Neuronal stem cell (in vitro differentiated cells): ENCODE measurements around the gene TMOD1.
"Not testable (repeated sequence)": the region's sequence is repeated elsewhere in the genome, so short reads cannot be mapped to it uniquely, and the experiment has no call there.

Experiments
- DNase-seq: peaks from one replicate; pipeline ENCODE4 v3.0.0-alpha.2; 2013; ENCODE audit warnings: low spot score
- H2AFZ ChIP-seq: one replicate; pipeline ENCODE4 v1.6.1; 2013; ENCODE audit warnings: mild to moderate bottlenecking, low read length, inconsistent platforms
- H2AK5ac ChIP-seq: 2 replicates; pipeline ENCODE4 v1.6.1; 2013; ENCODE audit warnings: low read depth, mild to moderate bottlenecking, inconsistent platforms, low read length, moderate library complexity, mixed read lengths
- H2BK120ac ChIP-seq: 2 replicates; pipeline ENCODE4 v1.6.1; 2013; ENCODE audit warnings: low read depth, mild to moderate bottlenecking, inconsistent platforms, low read length, moderate library complexity, mixed read lengths
- H2BK12ac ChIP-seq: one replicate; pipeline ENCODE4 v1.6.1; 2013; ENCODE audit warnings: low read length, inconsistent platforms
- H2BK15ac ChIP-seq: 2 replicates; pipeline ENCODE4 v1.6.1; 2013; ENCODE audit warnings: mild to moderate bottlenecking, low read length, inconsistent platforms, mixed read lengths
- H2BK5ac ChIP-seq: one replicate; pipeline ENCODE4 v1.6.1; 2013; ENCODE audit warnings: inconsistent platforms, mild to moderate bottlenecking, low read length, moderate library complexity
- H3K14ac ChIP-seq: one replicate; pipeline ENCODE4 v1.6.1; 2013; ENCODE audit warnings: low read length, inconsistent platforms
- H3K18ac ChIP-seq: 2 replicates; pipeline ENCODE4 v1.6.1; 2013; ENCODE audit warnings: low read length, inconsistent platforms
- H3K23ac ChIP-seq: 2 replicates; pipeline ENCODE4 v1.6.1; 2013; ENCODE audit warnings: low read depth, mild to moderate bottlenecking, mixed read lengths, low read length, inconsistent platforms; ENCODE audit not compliant: poor library complexity
- H3K27ac ChIP-seq: replicated peaks from 3 replicates; pipeline ENCODE4 v1.5.1; 2013; ENCODE audit warnings: low read length, inconsistent platforms
- H3K27me3 ChIP-seq, 3 experiments: 2 replicates each; pipeline ENCODE4 v1.6.1; 2013; ENCODE audit warnings: low read length in 3 of 3, mild to moderate bottlenecking in 2 of 3, inconsistent platforms in 1 of 3, low read depth in 1 of 3, mixed read lengths in 1 of 3, moderate library complexity in 1 of 3; ENCODE audit not compliant: control insufficient read depth in 3 of 3, insufficient read depth in 3 of 3
- H3K36me3 ChIP-seq, 2 donors: replicated peaks in 1 of 2; 2 replicates each; pipeline ENCODE4 v1.6.1; 2013; ENCODE audit warnings: low read length in 2 of 2; ENCODE audit not compliant: control insufficient read depth in 2 of 2, insufficient read depth in 2 of 2
- H3K4ac ChIP-seq: 2 replicates; pipeline ENCODE4 v1.6.1; 2013; ENCODE audit warnings: inconsistent platforms, mild to moderate bottlenecking, low read length, moderate library complexity
- H3K4me1 ChIP-seq, 2 donors: 1 replicate in 1 of 2; 2 replicates in 1 of 2; pipeline ENCODE4 v1.6.1; 2013; ENCODE audit warnings: low read length in 2 of 2, low read depth in 1 of 2; ENCODE audit not compliant: control insufficient read depth in 2 of 2, insufficient read depth in 1 of 2
- H3K4me2 ChIP-seq: one replicate; pipeline ENCODE4 v1.6.1; 2013; ENCODE audit warnings: mild to moderate bottlenecking, low read length, inconsistent platforms; ENCODE audit not compliant: insufficient read depth, poor library complexity, severe bottlenecking
- H3K4me3 ChIP-seq, 2 donors: 2 replicates each; pipeline ENCODE4 v1.5.1; 2013; ENCODE audit warnings: low read length in 2 of 2, mild to moderate bottlenecking in 2 of 2, inconsistent platforms in 1 of 2, moderate library complexity in 1 of 2
- H3K79me1 ChIP-seq: one replicate; pipeline ENCODE4 v1.6.1; 2013; ENCODE audit warnings: low read depth, mild to moderate bottlenecking, inconsistent platforms, low read length, moderate library complexity
- H3K9ac ChIP-seq: one replicate; pipeline ENCODE4 v1.6.1; 2013; ENCODE audit warnings: mild to moderate bottlenecking, low read depth, low read length, inconsistent platforms; ENCODE audit not compliant: poor library complexity
- H3K9me3 ChIP-seq, 2 donors: replicated peaks in 1 of 2; 2 replicates each; pipeline versions ENCODE3 to v1.6.1; 2013; ENCODE audit warnings: low read length in 2 of 2, mild to moderate bottlenecking in 2 of 2, inconsistent platforms in 1 of 2, low read depth in 1 of 2, mixed read lengths in 1 of 2, moderate library complexity in 1 of 2; ENCODE audit not compliant: control insufficient read depth in 2 of 2, insufficient read depth in 1 of 2
- H4K8ac ChIP-seq: one replicate; pipeline ENCODE4 v1.6.1; 2013; ENCODE audit warnings: low read depth, mild to moderate bottlenecking, inconsistent platforms, low read length, moderate library complexity
- H4K91ac ChIP-seq: one replicate; pipeline ENCODE4 v1.6.1; 2013; ENCODE audit warnings: low read length, low read depth, mild to moderate bottlenecking, inconsistent platforms; ENCODE audit not compliant: poor library complexity
- WGBS, 2 donors: extraction: QIAGEN DNeasy Blood & Tissue Kit; methylation state at CpG; one replicate each; pipeline ENCODE4 v1.1.7; 2013; ENCODE audit warnings: missing lambda C conversion rate in 2 of 2, mixed read lengths in 1 of 2; ENCODE audit not compliant: insufficient read length in 2 of 2, insufficient replicate concordance in 1 of 2; ENCODE audit errors: extremely low coverage in 2 of 2; 5-methylcytosine and 5-hydroxymethylcytosine counted together

The TMOD1 gene

DNA sequence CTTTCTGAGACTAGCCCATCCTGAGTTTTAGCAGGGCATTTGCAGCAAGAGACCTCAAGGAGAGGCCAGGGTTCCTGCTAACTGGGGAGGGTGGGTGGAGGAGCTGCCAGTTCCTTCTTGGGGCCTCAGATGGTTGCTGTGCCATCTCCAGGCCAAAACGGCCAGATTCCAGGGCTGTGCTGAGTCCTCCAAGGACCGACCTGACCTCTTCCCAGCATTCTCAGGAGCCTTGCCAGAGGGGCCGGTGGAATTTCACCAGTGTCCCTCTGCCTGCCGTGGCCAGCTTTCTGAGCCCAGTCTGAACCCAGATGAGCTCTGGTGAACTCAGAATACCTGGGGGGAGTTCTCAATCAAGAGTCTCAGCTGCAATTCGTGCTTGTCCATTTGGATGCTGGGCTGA lies 77.4 kb downstream of the TMOD1 start:
- Histone ChIP-seq H3K9me3 (no peaks in the 10 kb centered on the region), H2AFZ (no peak overlapping the region), H2BK15ac (no peak overlapping the region), H3K18ac (no peak overlapping the region), H3K14ac (no peak overlapping the region), H3K27ac (no peak overlapping the region), H3K4me2 (no peak overlapping the region), H3K4ac (no peak overlapping the region), H3K27me3 (peaks cover 0 to 3% (median 0%) of the 10 kb centered on the region in 3 experiments), H3K4me1 (no peaks in the 10 kb centered on the region), H2BK120ac (no peak overlapping the region), H2AK5ac (no peak overlapping the region), H3K9ac (no peak overlapping the region), H2BK12ac (no peak overlapping the region), H2BK5ac (no peak overlapping the region), H3K36me3 (no peaks in the 10 kb centered on the region), H3K79me1 (no peaks in the 10 kb centered on the region), H4K8ac (no peak overlapping the region), H3K4me3 (no peak overlapping the region), H3K23ac (no peak overlapping the region), H4K91ac (no peak overlapping the region)
- no peak for DNase-seq
- WGBS, 2 donors = no CpG with 5 or more reads among the region's 5 CpGs

DNA sequence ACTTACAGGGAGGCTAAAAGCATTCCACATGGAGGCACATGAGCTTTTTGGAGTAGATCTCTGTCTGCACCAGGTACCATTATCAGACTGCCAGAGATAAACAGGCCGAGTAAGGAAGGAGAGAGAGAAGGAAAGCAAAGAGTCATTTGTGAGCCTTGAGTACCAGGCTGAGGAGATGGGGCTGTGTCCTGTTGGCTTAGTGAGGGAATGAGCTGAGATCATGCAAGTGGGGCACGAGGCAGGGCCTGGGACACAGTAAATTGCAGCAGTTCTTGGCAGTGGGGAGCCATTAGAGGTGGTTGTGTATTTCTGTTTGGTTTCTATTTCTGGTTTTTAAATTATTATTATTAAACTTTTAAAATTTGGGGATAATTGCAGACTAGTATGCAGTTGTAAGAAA lies 78.4 kb downstream of the TMOD1 start:
- Histone ChIP-seq H2BK120ac (no peak overlapping the region), H3K4me1 (no peaks in the 10 kb centered on the region), H2AK5ac (no peak overlapping the region), H3K9ac (no peak overlapping the region), H3K79me1 (no peaks in the 10 kb centered on the region), H2BK5ac (no peak overlapping the region), H3K23ac (no peak overlapping the region), H3K27me3 (peaks cover 0 to 3% (median 0%) of the 10 kb centered on the region in 3 experiments), H2BK15ac (no peak overlapping the region), H2AFZ (no peak overlapping the region), H3K36me3 (no peaks in the 10 kb centered on the region), H3K4me3 (no peak overlapping the region), H3K18ac (no peak overlapping the region), H3K4ac (no peak overlapping the region), H3K27ac (no peak overlapping the region), H3K14ac (no peak overlapping the region), H4K8ac (no peak overlapping the region), H4K91ac (no peak overlapping the region), H3K9me3 (no peaks in the 10 kb centered on the region), H3K4me2 (no peak overlapping the region), H2BK12ac (no peak overlapping the region)
- DNase-seq = no peak
- no CpG with 5 or more reads among the region's 2 CpGs for WGBS, 2 donors

DNA sequence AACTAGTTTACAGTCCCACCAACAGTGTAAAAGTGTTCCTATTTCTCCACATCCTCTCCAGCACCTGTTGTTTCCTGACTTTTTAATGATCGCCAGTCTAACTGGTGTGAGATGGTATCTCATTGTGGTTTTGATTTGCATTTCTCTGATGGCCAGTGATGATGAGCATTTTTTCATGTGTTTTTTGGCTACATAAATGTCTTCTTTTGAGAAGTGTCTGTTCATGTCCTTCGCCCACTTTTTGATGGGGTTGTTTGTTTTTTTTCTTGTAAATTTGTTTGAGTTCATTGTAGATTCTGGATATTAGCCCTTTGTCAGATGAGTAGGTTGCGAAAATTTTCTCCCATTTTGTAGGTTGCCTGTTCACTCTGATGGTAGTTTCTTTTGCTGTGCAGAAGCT lies 80.1 kb downstream of the TMOD1 start:
- not testable (repeated sequence) for H2BK120ac ChIP-seq

DNA sequence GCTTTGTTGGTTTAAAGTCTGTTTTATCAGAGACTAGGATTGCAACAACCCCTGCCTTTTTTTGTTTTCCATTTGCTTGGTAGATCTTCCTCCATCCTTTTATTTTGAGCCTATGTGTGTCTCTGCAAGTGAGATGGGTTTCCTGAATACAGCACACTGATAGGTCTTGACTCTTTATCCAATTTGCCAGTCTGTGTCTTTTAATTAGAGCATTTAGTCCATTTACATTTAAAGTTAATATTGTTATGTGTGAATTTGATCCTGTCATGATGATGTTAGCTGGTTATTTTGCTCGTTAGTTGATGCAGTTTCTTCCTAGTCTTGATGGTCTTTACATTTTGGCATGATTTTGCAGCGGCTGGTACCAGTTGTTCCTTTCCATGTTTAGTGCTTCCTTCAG lies 83.3 kb downstream of the TMOD1 start:
- H3K9me3 ChIP-seq, H3K18ac ChIP-seq, H3K4me1 ChIP-seq, H3K14ac ChIP-seq, H2BK15ac ChIP-seq, H3K4me3 ChIP-seq, H3K4me2 ChIP-seq, H3K27ac ChIP-seq, H2BK120ac ChIP-seq, H2BK12ac ChIP-seq, H3K23ac ChIP-seq, H4K8ac ChIP-seq, H2AFZ ChIP-seq, H3K9ac ChIP-seq, H4K91ac ChIP-seq, H2AK5ac ChIP-seq, H3K36me3 ChIP-seq, H3K79me1 ChIP-seq, DNase-seq, H3K27me3 ChIP-seq, H2BK5ac ChIP-seq, H3K4ac ChIP-seq: not testable (repeated sequence)
- WGBS, 2 donors = no CpG with 5 or more reads among the region's 2 CpGs

More for the DNA sequence above, 80.1 kb downstream of the TMOD1 start:
- H3K4me2 ChIP-seq, H3K14ac ChIP-seq, H3K4ac ChIP-seq, H2BK15ac ChIP-seq, H4K8ac ChIP-seq, H2AK5ac ChIP-seq, H2BK5ac ChIP-seq, H4K91ac ChIP-seq, H2AFZ ChIP-seq, DNase-seq, H3K27me3 ChIP-seq, H3K18ac ChIP-seq, H3K9ac ChIP-seq, H3K79me1 ChIP-seq, H3K4me3 ChIP-seq, H3K27ac ChIP-seq, H2BK12ac ChIP-seq, H3K36me3 ChIP-seq, H3K23ac ChIP-seq, H3K9me3 ChIP-seq, H3K4me1 ChIP-seq: not testable (repeated sequence)
- no CpG with 5 or more reads among the region's 3 CpGs for WGBS, 2 donors
